Breast epithelium (tissue), 4 donors: ENCODE measurements around the gene PATL2. TPM values are rescaled to one million over a fixed set of nuclear protein-coding genes. Genes with fewer than 3 reads are reported as not detected.

Experiments
- DNase-seq, 2 donors: peaks; one replicate each; pipeline ENCODE4 v3.0.0-alpha.2; 2019; ENCODE audit warnings: low spot score in 2 of 2
- H3K27ac ChIP-seq, 2 donors: fragments of 200-600 bp; sonication (generic) in 1 of 2; one replicate each; pipeline ENCODE4 v1.5.1; 2016 to 2019; ENCODE audit warnings: mild to moderate bottlenecking in 1 of 2
- H3K27me3 ChIP-seq, 2 donors: fragments of 200-600 bp; sonication (generic) in 1 of 2; one replicate each; pipeline versions ENCODE4 v1.5.1 to v1.6.0; 2017 to 2019; ENCODE audit warnings: control low read depth in 1 of 2, mild to moderate bottlenecking in 1 of 2
- H3K36me3 ChIP-seq: fragments of 200-600 bp; one replicate; pipeline ENCODE4 v1.5.1; 2019
- H3K4me1 ChIP-seq, 2 donors: fragments of 200-600 bp; sonication (generic); one replicate each; pipeline ENCODE4 v1.5.1; 2016 to 2019; ENCODE audit warnings: control low read depth in 1 of 2
- H3K4me3 ChIP-seq, 3 donors: fragments of 200-600 bp; sonication (generic); 1 replicate in 2 of 3; 2 replicates in 1 of 3; pipeline ENCODE4 v1.5.1; 2016 to 2019; ENCODE audit warnings: mild to moderate bottlenecking in 3 of 3, moderate library complexity in 2 of 3
- H3K9me3 ChIP-seq, 2 donors: fragments of 200-600 bp; sonication (generic) in 1 of 2; one replicate each; pipeline ENCODE4 v1.5.1; 2016 to 2019; ENCODE audit warnings: control low read depth in 1 of 2
- CTCF ChIP-seq, 3 donors: fragments of 450-650 bp; IDR thresholded peaks; one replicate each; pipeline ENCODE4 v1.5.1; 2016 to 2017; ENCODE audit warnings: antibody characterized with exemption in 3 of 3, mild to moderate bottlenecking in 3 of 3, moderate library complexity in 3 of 3
- POLR2A ChIP-seq: fragments of 450-650 bp; IDR thresholded peaks from one replicate; pipeline ENCODE4 v1.6.1; 2016; ENCODE audit warnings: antibody characterized with exemption, mild to moderate bottlenecking, moderate library complexity
- POLR2AphosphoS5 ChIP-seq, 3 donors: sonication (generic); formaldehyde crosslinking; IDR thresholded peaks; one replicate each; pipeline ENCODE4 v1.6.1; 2017; ENCODE audit warnings: antibody characterized with exemption in 3 of 3
- intact Hi-C: fragments of 100-400 bp; cut with DNase I; formaldehyde crosslinking; loops from one replicate; pipeline ENCODE4 v1.15.1; 2023; ENCODE audit warnings: low total_unique reads
- total RNA-seq, 3 donors: library from RNA; depleted of rRNA; stranded (reverse); fragments of >200 nt; gene quantifications; one replicate each; pipeline ENCODE4 v1.1.0, GENCODE V29; 2016

The PATL2 gene
- total RNA-seq, 3 donors from 2014 or later = 1.6 to 2.6 (median 2.2) TPM

- Histone ChIP-seq H3K4me1 (peaks cover 0 to 12% of the 10 kb centered on the region in 2 donors), H3K36me3 (peaks cover 8% of the 10 kb centered on the region), H3K27me3 (no peaks in the 10 kb centered on the region), H3K9me3 (no peaks in the 10 kb centered on the region), H3K27ac (peak overlapping the region; percentile 97 to 99), H3K4me3 (peak overlapping the region; percentile 77 to 99 (median 94))
- intact Hi-C loops = no loop called here
- TF ChIP-seq POLR2A (no peak), POLR2AphosphoS5 (IDR thresholded peaks at IDR 0.05) (no peak), CTCF (IDR thresholded peaks at IDR 0.05) (no peak)
- no peak for DNase-seq
Measured at GRCh38 chr15:44713006-44713966, 2.2 kb upstream of the PATL2 start.

DNA sequence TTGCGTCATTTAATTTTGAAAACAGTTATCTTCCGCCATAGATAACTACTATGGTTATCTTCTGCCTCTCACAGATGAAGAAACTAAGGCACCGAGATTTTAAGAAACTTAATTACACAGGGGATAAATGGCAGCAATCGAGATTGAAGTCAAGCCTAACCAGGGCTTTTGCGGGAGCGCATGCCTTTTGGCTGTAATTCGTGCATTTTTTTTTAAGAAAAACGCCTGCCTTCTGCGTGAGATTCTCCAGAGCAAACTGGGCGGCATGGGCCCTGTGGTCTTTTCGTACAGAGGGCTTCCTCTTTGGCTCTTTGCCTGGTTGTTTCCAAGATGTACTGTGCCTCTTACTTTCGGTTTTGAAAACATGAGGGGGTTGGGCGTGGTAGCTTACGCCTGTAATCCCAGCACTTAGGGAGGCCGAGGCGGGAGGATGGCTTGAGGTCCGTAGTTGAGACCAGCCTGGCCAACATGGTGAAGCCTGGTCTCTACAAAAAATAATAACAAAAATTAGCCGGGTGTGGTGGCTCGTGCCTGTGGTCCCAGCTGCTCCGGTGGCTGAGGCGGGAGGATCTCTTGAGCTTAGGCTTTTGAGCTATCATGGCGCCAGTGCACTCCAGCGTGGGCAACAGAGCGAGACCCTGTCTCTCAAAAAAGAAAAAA lies 1.4 kb upstream of the PATL2 start:
- Histone ChIP-seq H3K27ac (peak overlapping the region; percentile 97 to 99), H3K4me1 (peaks cover 0 to 12% of the 10 kb centered on the region in 2 donors), H3K4me3 (peak overlapping the region; percentile 77 to 99 (median 94)), H3K9me3 (no peaks in the 10 kb centered on the region), H3K36me3 (peaks cover 8% of the 10 kb centered on the region), H3K27me3 (no peaks in the 10 kb centered on the region)
- intact Hi-C loops = no loop called here
- peak; percentile 60 to 68 for DNase-seq
- TF ChIP-seq POLR2AphosphoS5 (IDR thresholded peaks at IDR 0.05) (peak; percentile 67 to 79 (median 69)), POLR2A (peak; percentile 28), CTCF (IDR thresholded peaks at IDR 0.05) (no peak)

- Histone ChIP-seq H3K27me3 (no peaks in the 10 kb centered on the region), H3K4me3 (peak overlapping the region; percentile 77 to 99 (median 94)), H3K36me3 (peaks cover 8% of the 10 kb centered on the region), H3K4me1 (peaks cover 0 to 12% of the 10 kb centered on the region in 2 donors), H3K9me3 (no peaks in the 10 kb centered on the region), H3K27ac (peak overlapping the region; percentile 97 to 99)
- DNase-seq = no peak
- TF ChIP-seq POLR2AphosphoS5 (IDR thresholded peaks at IDR 0.05) (no peak), CTCF (IDR thresholded peaks at IDR 0.05) (no peak), POLR2A (no peak)
- intact Hi-C loops = loop anchor here (2.0 kb wide), 1 partner anchor 15 kb away; no protein-coding TSS in a partner anchor
Measured at GRCh38 chr15:44711743-44712345, 721 bp upstream of the PATL2 start.

DNA sequence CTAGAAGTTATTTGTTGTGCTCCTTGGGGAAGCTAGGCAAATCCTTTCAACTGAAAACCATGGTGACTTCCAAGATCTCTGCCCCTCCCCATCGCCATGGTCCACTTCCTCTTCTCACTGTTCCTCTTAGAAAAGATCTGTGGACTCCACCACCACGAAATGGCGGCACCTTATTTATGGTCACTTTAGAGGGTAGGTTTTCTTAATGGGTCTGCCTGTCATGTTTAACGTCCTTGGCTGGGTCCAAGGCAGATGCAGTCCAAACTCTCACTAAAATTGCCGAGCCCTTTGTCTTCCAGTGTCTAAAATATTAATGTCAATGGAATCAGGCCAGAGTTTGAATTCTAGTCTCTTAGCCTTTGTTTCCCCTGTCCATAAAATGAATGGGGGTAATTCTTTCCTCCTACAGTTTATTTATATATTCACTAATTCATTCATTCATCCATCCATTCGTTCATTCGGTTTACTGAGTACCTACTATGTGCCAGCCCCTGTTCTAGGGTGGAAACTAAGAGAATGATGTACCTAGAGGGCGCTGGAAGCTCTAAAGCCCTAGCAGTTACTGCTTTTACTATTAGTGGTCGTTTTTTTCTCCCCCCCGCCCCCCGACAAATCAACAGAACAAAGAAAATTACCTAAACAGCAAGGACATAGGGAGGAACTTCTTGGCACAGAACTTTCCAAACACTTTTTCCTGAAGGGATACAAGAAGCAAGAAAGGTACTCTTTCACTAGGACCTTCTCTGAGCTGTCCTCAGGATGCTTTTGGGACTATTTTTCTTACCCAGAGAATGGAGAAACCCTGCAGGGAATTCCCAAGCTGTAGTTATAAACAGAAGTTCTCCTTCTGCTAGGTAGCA lies 657 bp downstream of the PATL2 start:
- Histone ChIP-seq H3K27me3 (no peaks in the 10 kb centered on the region), H3K4me1 (peaks cover 0 to 7% of the 10 kb centered on the region in 2 donors), H3K36me3 (peaks cover 2% of the 10 kb centered on the region), H3K27ac (peak overlapping the region; percentile 97 to 99), H3K9me3 (no peaks in the 10 kb centered on the region), H3K4me3 (peak overlapping the region; percentile 77 to 99 (median 94))
- no peak for DNase-seq
- intact Hi-C loops = loop anchor here (2.0 kb wide), 1 partner anchor 16 kb away; no protein-coding TSS in a partner anchor
- TF ChIP-seq POLR2A = no peak
- no peak for TF ChIP-seq CTCF (IDR thresholded peaks at IDR 0.05)
- TF ChIP-seq POLR2AphosphoS5 (IDR thresholded peaks at IDR 0.05) = no peak
